ENCODE results near the gene C1QTNF1. TPM values are rescaled to one million over a fixed set of nuclear protein-coding genes. Genes with fewer than 3 reads are reported as not detected.

Gene C1QTNF1
- total and polyA plus RNA-seq, 9 of the 15 experiments (the other 6 are each of a cell fraction or from before 2014, with no cell fraction given): 0.09 TPM; not detected in 8

GRCh38 chr17:78986649-78987328, 37.2 kb upstream of the C1QTNF1 start:
- H3K9me1 ChIP-seq (ENCODE audit: control insufficient read depth, insufficient read depth, low read length): no peaks in the 10 kb centered on the region
- peak overlapping the region; percentile 47 to 79; a peak in 3 of 4 replicates for H3K9ac ChIP-seq (ENCODE audit: insufficient read depth in 1 of 2, low read depth in 2 of 2, low read length in 2 of 2)
- in situ Hi-C loops (cut with MboI) (no loop called here), intact Hi-C loops (cut with micrococcal nuclease) (loop anchor here (2.0 kb wide), 1 partner anchor 56 kb away; no protein-coding TSS in a partner anchor)
- no peaks in the 10 kb centered on the region for H3K27me3 ChIP-seq (ENCODE audit: control insufficient read depth in 2 of 2, insufficient read depth in 2 of 2, low read length in 2 of 2)
- H3K79me2 ChIP-seq (ENCODE audit: control insufficient read depth, insufficient read depth, low read length): no peaks in the 10 kb centered on the region
- ChIA-PET POLR2A (interaction anchor here (0.7 to 0.9 kb wide), 2 partner anchors 22 to 88 kb away, joined by 3 to 4 read pairs; partner anchors contain the start of gene ENGASE), CTCF (ENCODE audit: low intra/inter-chr PET ratio) (interaction anchor here (0.7 to 1.1 kb wide), 2 partner anchors 55 to 56 kb away, joined by 3 read pairs; no protein-coding TSS in a partner anchor)
- peaks cover 21% of the 10 kb centered on the region; the same call in 1 of the 3 replicates for H3K36me3 ChIP-seq (ENCODE audit: control insufficient read depth, insufficient read depth, low read length)
- BruUV-seq (replicated peaks): TSS peak; percentile 84
- DNase-seq (ENCODE audit: extremely low read depth in 1 of 4, low spot score in 3 of 4) (peak in 2 of 4 experiments; percentile 52 to 65), FAIRE-seq (no peak), ATAC-seq (peak; percentile 78)
- peak overlapping the region; percentile 72 for H3K4me2 ChIP-seq (ENCODE audit: insufficient read depth, low read length)
- H3K9me3 ChIP-seq (replicated peaks; ENCODE audit: control insufficient read depth, insufficient read depth, low read depth, low read length): no peaks in the 10 kb centered on the region
- no peaks in the 10 kb centered on the region for H4K20me1 ChIP-seq (replicated peaks; ENCODE audit: control insufficient read depth, insufficient read depth, low read length)
- peak overlapping the region; percentile 67 for H3K27ac ChIP-seq (ENCODE audit: extremely low read depth, low read depth, low read length)
- H3K4me3 ChIP-seq: peak overlapping the region; percentile 6; the same call in 1 of the 2 replicates
- peak overlapping the region; percentile 74 for H2AFZ ChIP-seq (ENCODE audit: low read depth, low read length)
- WGBS (ENCODE audit: insufficient coverage, low coverage, missing lambda C conversion rate): 4% methylated on average over 15 of the region's 15 CpGs
- H3K4me1 ChIP-seq (replicated peaks in 1 of 2; ENCODE audit: control insufficient read depth in 2 of 2, insufficient read depth in 2 of 2, low read length in 2 of 2): peaks cover 15 to 21% of the 10 kb centered on the region in 2 experiments
- TF ChIP-seq TRIM24 (IDR thresholded peaks at IDR 0.05): no peak
- no peak for TF ChIP-seq U2AF2 (optimal IDR thresholded peaks at IDR 0.05; ENCODE audit: low read depth, low read length)
- TF ChIP-seq RAD21 (CRISPR knock-in tag; conservative IDR thresholded peaks at IDR 0.05 in 1 of 2, IDR thresholded peaks at IDR 0.05 in 1 of 2): no peak
- TF ChIP-seq ZNF175 (CRISPR knock-in tag; IDR thresholded peaks at IDR 0.05; ENCODE audit: low read depth): peak; percentile 62; the same call in 1 of the 2 replicates
- TF ChIP-seq POLR3G (IDR thresholded peaks at IDR 0.05; ENCODE audit: extremely low read depth, insufficient read length, insufficient replicate concordance): no peak
- TF ChIP-seq, protein P1, sequence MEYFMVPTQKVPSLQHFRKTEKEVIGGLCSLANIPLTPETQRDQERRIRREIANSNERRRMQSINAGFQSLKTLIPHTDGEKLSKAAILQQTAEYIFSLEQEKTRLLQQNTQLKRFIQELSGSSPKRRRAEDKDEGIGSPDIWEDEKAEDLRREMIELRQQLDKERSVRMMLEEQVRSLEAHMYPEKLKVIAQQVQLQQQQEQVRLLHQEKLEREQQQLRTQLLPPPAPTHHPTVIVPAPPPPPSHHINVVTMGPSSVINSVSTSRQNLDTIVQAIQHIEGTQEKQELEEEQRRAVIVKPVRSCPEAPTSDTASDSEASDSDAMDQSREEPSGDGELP (CRISPR knock-in tag; IDR thresholded peaks at IDR 0.05; ENCODE audit: borderline replicate concordance): 0 out of 2 replicates have a peak, but pooled peaks have one; percentile 16
- no peak for TF ChIP-seq ZBTB9 (CRISPR knock-in tag; IDR thresholded peaks at IDR 0.05)
- TF ChIP-seq ZNF717 (CRISPR knock-in tag; IDR thresholded peaks at IDR 0.05): no peak
- no peak for TF ChIP-seq FOXJ3 (CRISPR knock-in tag; IDR thresholded peaks at IDR 0.05)
- no peak for TF ChIP-seq TRIM25 (IDR thresholded peaks at IDR 0.05; ENCODE audit: borderline replicate concordance)
- TF ChIP-seq DMBX1 (CRISPR knock-in tag; IDR thresholded peaks at IDR 0.05; ENCODE audit: borderline replicate concordance): 0 out of 2 replicates have a peak, but pooled peaks have one; percentile 28
- no peak for TF ChIP-seq PHF20 (IDR thresholded peaks at IDR 0.05; ENCODE audit: partially characterized antibody)
- no peak for TF ChIP-seq ZNF3 (CRISPR knock-in tag; IDR thresholded peaks at IDR 0.05)
- TF ChIP-seq HDAC3 (IDR thresholded peaks at IDR 0.05; ENCODE audit: borderline replicate concordance, partially characterized antibody): no peak
- TF ChIP-seq MTF1 (CRISPR knock-in tag; IDR thresholded peaks at IDR 0.05; ENCODE audit: borderline replicate concordance): no peak
- TF ChIP-seq MXI1 (IDR thresholded peaks at IDR 0.05; ENCODE audit: low read depth, low read length): no peak
- no peak for TF ChIP-seq SAP30 (IDR thresholded peaks at IDR 0.05; ENCODE audit: borderline replicate concordance, insufficient read depth, low read depth, low read length, poor library complexity, severe bottlenecking)

Measured in K562 (cell line).